Peyer's patch (tissue), 4 donors: ENCODE measurements around the gene ACVR1.

Experiments
- POLR2A ChIP-seq, 2 donors: fragments of 450-650 bp; IDR thresholded peaks; one replicate each; pipeline ENCODE4 v1.5.1; 2017; ENCODE audit warnings: antibody characterized with exemption in 2 of 2, mild to moderate bottlenecking in 2 of 2, moderate library complexity in 2 of 2
- TF ChIP-seq, protein P1 (sequence below), 6 experiments: fragments of 450-650 bp in 4 of 6; fragments of 200-600 bp in 2 of 6; sonication (generic) in 1 of 6; IDR thresholded peaks; one replicate each; pipeline ENCODE4 v1.5.1; 2017 to 2019; ENCODE audit warnings: antibody characterized with exemption in 6 of 6, mild to moderate bottlenecking in 3 of 6, moderate library complexity in 1 of 6

DNA sequence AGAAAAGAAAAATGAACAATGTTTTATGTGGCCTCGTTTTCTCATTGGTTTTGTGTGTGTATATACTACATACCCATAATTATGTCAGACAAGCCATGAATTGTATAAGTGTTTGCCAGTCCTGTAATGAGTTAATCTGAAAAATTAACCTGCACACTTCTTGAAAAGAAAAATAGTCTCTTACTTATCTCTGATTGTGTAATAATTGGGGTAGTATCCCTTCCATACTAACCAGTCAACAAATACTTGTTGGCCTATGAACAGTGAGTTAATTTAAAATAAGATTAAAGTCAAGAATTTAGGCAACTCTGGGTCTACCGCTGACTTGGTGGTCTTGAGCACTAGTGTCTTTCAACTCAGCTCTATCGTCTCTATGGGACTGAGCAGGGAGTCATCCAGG is 48.8 kb downstream of the ACVR1 start:
- TF ChIP-seq, protein P1, sequence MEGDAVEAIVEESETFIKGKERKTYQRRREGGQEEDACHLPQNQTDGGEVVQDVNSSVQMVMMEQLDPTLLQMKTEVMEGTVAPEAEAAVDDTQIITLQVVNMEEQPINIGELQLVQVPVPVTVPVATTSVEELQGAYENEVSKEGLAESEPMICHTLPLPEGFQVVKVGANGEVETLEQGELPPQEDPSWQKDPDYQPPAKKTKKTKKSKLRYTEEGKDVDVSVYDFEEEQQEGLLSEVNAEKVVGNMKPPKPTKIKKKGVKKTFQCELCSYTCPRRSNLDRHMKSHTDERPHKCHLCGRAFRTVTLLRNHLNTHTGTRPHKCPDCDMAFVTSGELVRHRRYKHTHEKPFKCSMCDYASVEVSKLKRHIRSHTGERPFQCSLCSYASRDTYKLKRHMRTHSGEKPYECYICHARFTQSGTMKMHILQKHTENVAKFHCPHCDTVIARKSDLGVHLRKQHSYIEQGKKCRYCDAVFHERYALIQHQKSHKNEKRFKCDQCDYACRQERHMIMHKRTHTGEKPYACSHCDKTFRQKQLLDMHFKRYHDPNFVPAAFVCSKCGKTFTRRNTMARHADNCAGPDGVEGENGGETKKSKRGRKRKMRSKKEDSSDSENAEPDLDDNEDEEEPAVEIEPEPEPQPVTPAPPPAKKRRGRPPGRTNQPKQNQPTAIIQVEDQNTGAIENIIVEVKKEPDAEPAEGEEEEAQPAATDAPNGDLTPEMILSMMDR (IDR thresholded peaks at IDR 0.05) = no peak
- TF ChIP-seq POLR2A (IDR thresholded peaks at IDR 0.05) = no peak
